ENCODE data around the gene PTPN14.

- TF ChIP-seq CTCF (conservative IDR thresholded peaks at IDR 0.05; ENCODE audit: low read depth, low read length) (no peak), RFX5 (IDR thresholded peaks at IDR 0.05; ENCODE audit: low read depth, low read length) (no peak), MAZ (IDR thresholded peaks at IDR 0.05; ENCODE audit: borderline replicate concordance, low read depth, low read length) (no peak)
Measured at GRCh38 chr1:214550857-214551435, 456 bp downstream of the PTPN14 start.

Measured in IMR-90 (cell line).